Fibroblast of villous mesenchyme (primary cell): ENCODE results near the gene KRT13. TPM values are rescaled to one million over a fixed set of nuclear protein-coding genes. Genes with fewer than 3 reads are reported as not detected.

Source experiments
- DNase-seq: peaks from one replicate; pipeline ENCODE4 v3.0.0-alpha.2; 2010; ENCODE audit warnings: low read depth
- H3K4me3 ChIP-seq: 2 replicates; pipeline ENCODE4 v1.5.1; 2011; ENCODE audit warnings: low read depth, mild to moderate bottlenecking, low read length
- CTCF ChIP-seq: IDR thresholded peaks from 2 replicates; pipeline ENCODE4 v1.5.1; 2012; ENCODE audit warnings: low read depth, mild to moderate bottlenecking, low read length; ENCODE audit not compliant: insufficient read depth
- total RNA-seq: library from RNA; depleted of rRNA; stranded (reverse); fragments of >200 nt; gene quantifications from 2 replicates; pipeline ENCODE4 v1.2.3, GENCODE V29; 2012

The KRT13 gene
- total RNA-seq, 1 donor = not detected

GRCh38 chr17:41504246-41504977 lies 1.0 kb downstream of the KRT13 start:
- DNase-seq = peak; percentile 69
- no peak for TF ChIP-seq CTCF
- H3K4me3 ChIP-seq = no peak overlapping the region

DNA sequence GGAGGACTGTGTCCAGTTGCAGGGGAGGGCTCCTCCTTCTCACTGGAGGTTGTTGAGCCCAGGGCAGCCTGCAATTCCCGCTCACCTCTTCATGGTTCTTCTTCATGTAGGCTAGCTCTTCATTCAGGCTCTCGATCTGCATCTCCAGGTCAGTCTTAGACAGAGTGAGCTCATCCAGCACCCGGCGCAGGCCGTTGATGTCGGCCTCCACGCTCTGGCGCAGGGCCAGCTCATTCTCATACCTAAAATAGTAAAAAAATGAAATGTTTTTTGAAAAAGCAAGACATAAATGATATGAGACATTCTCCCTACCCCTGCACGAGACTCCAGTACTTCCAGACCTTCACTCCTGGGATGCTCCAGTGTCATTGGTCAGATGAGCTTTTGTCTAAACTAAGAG lies 2.2 kb downstream of the KRT13 start:
- TF ChIP-seq CTCF = no peak
- no peak for DNase-seq

GRCh38 chr17:41500131-41500911 lies 5.1 kb downstream of the KRT13 start:
- no peak for TF ChIP-seq CTCF
- no peak overlapping the region for H3K4me3 ChIP-seq
- no peak for DNase-seq

More for the DNA sequence above, 2.2 kb downstream of the KRT13 start:
- H3K4me3 ChIP-seq = no peak overlapping the region

- DNase-seq = no peak
- no peak overlapping the region for H3K4me3 ChIP-seq
- no peak for TF ChIP-seq CTCF
Measured at GRCh38 chr17:41499714-41500113, 5.7 kb downstream of the KRT13 start.

GRCh38 chr17:41498276-41498675 lies 7.1 kb downstream of the KRT13 start:
- DNase-seq = no peak
- TF ChIP-seq CTCF = no peak
- H3K4me3 ChIP-seq = no peak overlapping the region

- H3K4me3 ChIP-seq = no peak overlapping the region
- peak; percentile 87 for DNase-seq
- peak; percentile 89 for TF ChIP-seq CTCF
Measured at GRCh38 chr17:41496803-41497484, 8.5 kb downstream of the KRT13 start.
